OCI-LY7 (cell line): ENCODE measurements around the gene C1orf115. TPM values are rescaled to one million over a fixed set of nuclear protein-coding genes. Genes with fewer than 3 reads are reported as not detected.

Source experiments
- BruUV-seq: library from RNA; stranded (reverse); fragments of 400-500 nt; replicated peaks from 2 replicates; lab custom pipeline; 2021; lab: Mats Ljungman, UMichigan
- CTCF ChIA-PET: fragments of 300-600 bp; sonication (Branson Sonifier 250); formaldehyde crosslinking; loops from one replicate; lab custom pipeline; 2022; ENCODE audit warnings: antibody characterized with exemption; ENCODE audit not compliant: unreplicated experiment; lab: Charles Lee
- POLR2A ChIA-PET: fragments of 300-600 bp; sonication (Branson Sonifier 250); formaldehyde crosslinking; loops from one replicate; lab custom pipeline; 2022; ENCODE audit warnings: antibody characterized with exemption; lab: Charles Lee
- DNase-seq: peaks from one replicate; pipeline ENCODE4 v3.0.0-alpha.2; 2015; ENCODE audit warnings: low spot score
- H2AFZ ChIP-seq: fragments of 200-600 bp; sonication (generic), shearing (Covaris generic); 2 replicates; pipeline ENCODE4 v1.6.1; 2014; ENCODE audit warnings: mild to moderate bottlenecking, antibody characterized with exemption, low read length, moderate library complexity
- H3K27ac ChIP-seq: fragments of 200-600 bp; sonication (generic); 2 replicates; pipeline ENCODE4 v1.5.1; 2014; ENCODE audit warnings: mixed run types, low read depth, mild to moderate bottlenecking, moderate library complexity, low read length, inconsistent platforms; ENCODE audit not compliant: poor library complexity, severe bottlenecking
- H3K36me3 ChIP-seq: fragments of 200-600 bp; sonication (generic); 2 replicates; pipeline ENCODE4 v1.6.1; 2014; ENCODE audit warnings: mild to moderate bottlenecking, antibody characterized with exemption, low read length, moderate library complexity, mixed read lengths; ENCODE audit not compliant: insufficient read depth
- H3K4me1 ChIP-seq: fragments of 200-600 bp; sonication (generic); 2 replicates; pipeline ENCODE4 v1.5.1; 2014; ENCODE audit warnings: mild to moderate bottlenecking, low read length; ENCODE audit not compliant: insufficient read depth, poor library complexity, severe bottlenecking
- H3K4me2 ChIP-seq: fragments of 200-600 bp; sonication (generic); 2 replicates; pipeline ENCODE4 v1.6.1; 2014; ENCODE audit warnings: mild to moderate bottlenecking, low read length
- H3K4me3 ChIP-seq: fragments of 200-600 bp; sonication (generic); 2 replicates; pipeline ENCODE4 v1.5.1; 2014; ENCODE audit warnings: mild to moderate bottlenecking, low read depth, low read length; ENCODE audit not compliant: poor library complexity, severe bottlenecking
- H3K79me2 ChIP-seq: fragments of 200-600 bp; sonication (generic); 2 replicates; pipeline ENCODE4 v1.6.1; 2016; ENCODE audit warnings: low read depth, mild to moderate bottlenecking, low read length, moderate library complexity, mixed read lengths; ENCODE audit not compliant: insufficient read depth
- H3K9me2 ChIP-seq: fragments of 200-600 bp; sonication (generic); 2 replicates; pipeline ENCODE4 v1.6.1; 2016; ENCODE audit warnings: mild to moderate bottlenecking, low read length, mixed read lengths; ENCODE audit not compliant: insufficient read depth
- H3K9me3 ChIP-seq: fragments of 200-600 bp; sonication (generic); 2 replicates; pipeline ENCODE4 v1.6.1; 2014; ENCODE audit warnings: mild to moderate bottlenecking, mixed run types, low read length, mixed read lengths
- H4K20me1 ChIP-seq: fragments of 200-600 bp; sonication (generic); 2 replicates; pipeline ENCODE4 v1.6.1; 2014; ENCODE audit warnings: mild to moderate bottlenecking, antibody characterized with exemption, low read length, moderate library complexity, mixed read lengths; ENCODE audit not compliant: insufficient read depth
- EZH2phosphoT487 ChIP-seq: fragments of 200-600 bp; sonication (generic); IDR thresholded peaks from 2 replicates; pipeline ENCODE4 v1.6.1; 2018; ENCODE audit warnings: low read depth, borderline replicate concordance, mild to moderate bottlenecking, mixed run types, antibody characterized with exemption, low read length, moderate library complexity, mixed read lengths
- intact Hi-C: fragments of 100-400 bp; cut with micrococcal nuclease; formaldehyde crosslinking; loops from one replicate; pipeline ENCODE4 v1.10.0; 2022; ENCODE audit not compliant: unreplicated experiment
- total RNA-seq, 2 experiments: library from RNA; depleted of rRNA in 1 of 2; stranded (reverse); fragments of >200 nt in 1 of 2; shearing (Covaris generic) in 1 of 2; gene quantifications; 2 replicates each; pipeline ENCODE4 v1.2.3, GENCODE V29; 2014 to 2022
- TF ChIP-seq, protein P1 (sequence below): fragments of 200-600 bp; sonication (generic); conservative IDR thresholded peaks from 2 replicates; pipeline ENCODE4 v1.5.1; 2014; ENCODE audit warnings: mild to moderate bottlenecking, antibody characterized with exemption, low read length, moderate library complexity, mixed read lengths

C1orf115 gene
- total RNA-seq, 2 experiments from 2014 or later: not detected

DNA sequence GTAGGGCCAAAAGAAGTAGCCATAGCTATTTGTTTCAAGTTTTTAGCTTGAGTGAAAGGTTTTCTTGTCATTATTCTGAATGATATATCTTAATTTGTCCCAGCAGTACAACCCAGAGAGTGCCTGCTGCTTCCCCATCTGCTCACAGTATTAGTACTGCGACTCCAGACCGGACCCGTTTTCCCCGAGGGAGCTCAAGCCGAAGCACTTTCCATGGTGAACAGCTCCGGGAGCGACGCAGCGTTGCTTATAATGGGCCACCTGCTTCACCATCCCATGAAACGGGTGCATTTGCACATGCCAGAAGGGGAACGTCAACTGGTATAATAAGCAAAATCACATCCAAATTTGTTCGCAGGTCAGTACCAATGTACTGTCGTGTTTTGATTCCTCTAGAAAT lies 37.2 kb upstream of the C1orf115 start:
- Histone ChIP-seq H4K20me1 (no peaks in the 10 kb centered on the region), H3K36me3 (no peaks in the 10 kb centered on the region), H3K9me3 (no peaks in the 10 kb centered on the region), H2AFZ (no peak overlapping the region), H3K4me1 (no peaks in the 10 kb centered on the region), H3K79me2 (no peaks in the 10 kb centered on the region), H3K4me2 (no peak overlapping the region), H3K9me2 (no peaks in the 10 kb centered on the region), H3K27ac (no peak overlapping the region), H3K4me3 (no peak overlapping the region)
- CTCF ChIA-PET: no interaction called here
- no peak for TF ChIP-seq EZH2phosphoT487
- TF ChIP-seq, protein P1, sequence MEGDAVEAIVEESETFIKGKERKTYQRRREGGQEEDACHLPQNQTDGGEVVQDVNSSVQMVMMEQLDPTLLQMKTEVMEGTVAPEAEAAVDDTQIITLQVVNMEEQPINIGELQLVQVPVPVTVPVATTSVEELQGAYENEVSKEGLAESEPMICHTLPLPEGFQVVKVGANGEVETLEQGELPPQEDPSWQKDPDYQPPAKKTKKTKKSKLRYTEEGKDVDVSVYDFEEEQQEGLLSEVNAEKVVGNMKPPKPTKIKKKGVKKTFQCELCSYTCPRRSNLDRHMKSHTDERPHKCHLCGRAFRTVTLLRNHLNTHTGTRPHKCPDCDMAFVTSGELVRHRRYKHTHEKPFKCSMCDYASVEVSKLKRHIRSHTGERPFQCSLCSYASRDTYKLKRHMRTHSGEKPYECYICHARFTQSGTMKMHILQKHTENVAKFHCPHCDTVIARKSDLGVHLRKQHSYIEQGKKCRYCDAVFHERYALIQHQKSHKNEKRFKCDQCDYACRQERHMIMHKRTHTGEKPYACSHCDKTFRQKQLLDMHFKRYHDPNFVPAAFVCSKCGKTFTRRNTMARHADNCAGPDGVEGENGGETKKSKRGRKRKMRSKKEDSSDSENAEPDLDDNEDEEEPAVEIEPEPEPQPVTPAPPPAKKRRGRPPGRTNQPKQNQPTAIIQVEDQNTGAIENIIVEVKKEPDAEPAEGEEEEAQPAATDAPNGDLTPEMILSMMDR: no peak
- BruUV-seq: no TSS peak
- intact Hi-C loops: no loop called here
- POLR2A ChIA-PET: no interaction called here
- DNase-seq: no peak

DNA sequence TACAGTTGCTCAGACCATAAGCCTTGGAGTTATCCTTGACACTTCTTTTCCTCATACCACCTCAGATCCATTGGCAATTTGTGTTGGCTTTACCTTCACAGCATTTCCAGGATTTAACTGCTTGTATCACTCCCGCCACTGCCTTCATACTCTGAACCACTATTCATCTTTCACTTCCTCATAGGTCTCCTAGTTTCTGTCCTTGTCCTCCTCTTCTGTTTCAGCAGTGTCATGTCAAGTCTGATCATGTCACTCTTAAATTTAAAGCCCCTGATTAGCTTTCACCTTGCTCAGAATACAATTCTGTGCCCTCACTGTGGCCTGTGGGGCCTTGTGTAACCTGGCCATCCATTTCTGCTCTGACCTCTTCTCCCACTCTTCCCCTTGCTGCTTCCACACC lies 34.7 kb upstream of the C1orf115 start:
- H3K4me3 ChIP-seq: no peak overlapping the region
- H3K36me3 ChIP-seq: no peaks in the 10 kb centered on the region
- H3K27ac ChIP-seq: no peak overlapping the region
- ChIA-PET POLR2A (no interaction called here), CTCF (no interaction called here)
- H2AFZ ChIP-seq: no peak overlapping the region
- intact Hi-C loops: no loop called here
- no peaks in the 10 kb centered on the region for H3K79me2 ChIP-seq
- BruUV-seq: no TSS peak
- no peaks in the 10 kb centered on the region for H3K9me3 ChIP-seq
- TF ChIP-seq EZH2phosphoT487: no peak
- TF ChIP-seq, protein P1: no peak
- no peaks in the 10 kb centered on the region for H4K20me1 ChIP-seq
- DNase-seq: no peak
- no peaks in the 10 kb centered on the region for H3K4me1 ChIP-seq
- H3K4me2 ChIP-seq: no peak overlapping the region
- H3K9me2 ChIP-seq: no peaks in the 10 kb centered on the region

DNA sequence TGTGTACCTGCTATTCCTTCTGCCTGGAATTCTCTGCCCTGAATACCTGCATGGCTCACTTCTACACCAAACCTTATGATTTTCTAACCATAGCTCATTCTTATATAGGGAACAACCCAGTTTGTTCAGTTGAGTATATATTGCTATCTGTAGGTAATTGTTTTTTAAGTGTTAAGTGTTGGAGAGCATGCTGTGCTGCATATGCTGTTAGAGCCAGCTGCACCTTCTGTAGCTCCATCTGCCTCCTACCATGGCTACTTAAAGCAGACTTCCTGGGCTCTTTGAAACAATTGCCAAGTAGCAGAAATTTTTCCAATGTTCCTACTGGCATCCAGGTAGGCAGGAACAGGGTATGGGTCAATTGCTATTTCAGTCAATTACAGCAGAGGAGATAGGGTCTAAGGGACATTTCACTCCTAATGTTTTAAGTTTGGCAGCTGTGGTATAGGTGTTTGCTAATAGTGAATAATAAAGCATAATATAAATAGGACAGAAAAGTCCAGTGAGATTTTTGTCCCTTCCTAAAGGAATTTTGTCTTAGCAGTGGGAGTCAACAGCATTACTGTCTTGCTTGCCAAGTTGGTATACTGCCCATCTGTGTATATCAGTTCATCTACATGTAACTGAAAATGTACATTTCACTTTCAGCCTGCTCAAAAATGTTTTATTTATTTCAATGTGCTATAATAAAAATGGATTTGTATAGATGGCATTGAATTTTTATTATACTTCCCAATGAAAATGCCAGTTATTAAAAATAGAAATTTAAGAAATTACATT lies 34.0 kb upstream of the C1orf115 start:
- no TSS peak for BruUV-seq
- intact Hi-C loops: no loop called here
- no peak overlapping the region for H2AFZ ChIP-seq

More for the DNA sequence above, 34.0 kb upstream of the C1orf115 start:
- no peak for TF ChIP-seq EZH2phosphoT487
- TF ChIP-seq, protein P1: no peak
- H3K79me2 ChIP-seq: no peaks in the 10 kb centered on the region
- no peak overlapping the region for H3K4me2 ChIP-seq
- no peaks in the 10 kb centered on the region for H3K4me1 ChIP-seq
- H3K27ac ChIP-seq: no peak overlapping the region
- ChIA-PET POLR2A (no interaction called here), CTCF (no interaction called here)
- no peaks in the 10 kb centered on the region for H3K9me3 ChIP-seq
- H3K36me3 ChIP-seq: no peaks in the 10 kb centered on the region
- DNase-seq: no peak
- H3K9me2 ChIP-seq: no peaks in the 10 kb centered on the region
- H4K20me1 ChIP-seq: no peaks in the 10 kb centered on the region
- H3K4me3 ChIP-seq: no peak overlapping the region
